SKM-1 treated with dmso at 0.1 percent for 144 hours (cell line): ENCODE measurements around the gene ISG20L2.

Source experiments
- DNase-seq: peaks from one replicate; lab custom pipeline; 2025; ENCODE audit not compliant: unreplicated experiment; lab: John Stamatoyannopoulos, UW

ISG20L2 gene

GRCh38 chr1:156691665-156692440 is 36.7 kb downstream of the ISG20L2 start:
- DNase-seq, result peak; percentile 41

DNA sequence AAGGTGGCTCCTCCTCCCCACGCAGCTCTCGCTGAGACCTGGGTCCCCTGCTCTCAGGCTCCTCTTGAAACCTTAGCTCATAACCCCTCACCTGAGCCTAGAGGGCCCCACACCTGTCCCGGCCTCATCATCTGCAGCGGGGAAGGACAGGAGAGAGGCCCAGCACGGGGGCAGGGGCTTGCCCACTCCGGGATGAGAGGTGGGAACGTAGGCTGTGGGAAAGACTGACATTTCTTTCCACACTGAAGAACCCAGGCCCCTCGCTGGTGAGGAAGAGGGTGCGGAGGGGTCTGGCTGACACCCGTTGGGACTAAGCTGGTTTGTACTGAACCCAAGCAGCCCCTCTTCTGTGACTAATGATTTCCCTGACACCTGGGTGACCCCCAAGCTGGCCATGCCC is 37.4 kb downstream of the ISG20L2 start:
- no peak for DNase-seq

DNA sequence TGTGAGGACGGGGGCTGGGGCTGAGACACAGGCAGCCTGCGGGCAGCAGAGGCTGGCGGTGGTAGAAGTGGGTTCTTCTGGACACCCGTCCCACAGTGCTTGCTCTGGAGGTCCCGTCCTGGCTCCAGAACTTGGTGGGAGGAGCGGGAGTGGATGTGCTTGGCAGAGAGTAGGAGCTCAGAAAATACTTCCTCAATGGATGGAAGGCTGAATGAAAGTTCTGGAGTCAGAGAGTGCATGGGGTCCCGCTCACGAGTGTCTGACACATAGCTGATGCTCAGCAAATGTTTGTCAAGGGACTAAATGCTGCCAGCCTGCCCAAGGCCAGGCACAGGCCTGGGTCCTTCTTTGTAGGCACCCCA is 37.9 kb downstream of the ISG20L2 start:
- no peak for DNase-seq

- no peak for DNase-seq
Measured at GRCh38 chr1:156689953-156690674, 38.5 kb downstream of the ISG20L2 start.

DNA sequence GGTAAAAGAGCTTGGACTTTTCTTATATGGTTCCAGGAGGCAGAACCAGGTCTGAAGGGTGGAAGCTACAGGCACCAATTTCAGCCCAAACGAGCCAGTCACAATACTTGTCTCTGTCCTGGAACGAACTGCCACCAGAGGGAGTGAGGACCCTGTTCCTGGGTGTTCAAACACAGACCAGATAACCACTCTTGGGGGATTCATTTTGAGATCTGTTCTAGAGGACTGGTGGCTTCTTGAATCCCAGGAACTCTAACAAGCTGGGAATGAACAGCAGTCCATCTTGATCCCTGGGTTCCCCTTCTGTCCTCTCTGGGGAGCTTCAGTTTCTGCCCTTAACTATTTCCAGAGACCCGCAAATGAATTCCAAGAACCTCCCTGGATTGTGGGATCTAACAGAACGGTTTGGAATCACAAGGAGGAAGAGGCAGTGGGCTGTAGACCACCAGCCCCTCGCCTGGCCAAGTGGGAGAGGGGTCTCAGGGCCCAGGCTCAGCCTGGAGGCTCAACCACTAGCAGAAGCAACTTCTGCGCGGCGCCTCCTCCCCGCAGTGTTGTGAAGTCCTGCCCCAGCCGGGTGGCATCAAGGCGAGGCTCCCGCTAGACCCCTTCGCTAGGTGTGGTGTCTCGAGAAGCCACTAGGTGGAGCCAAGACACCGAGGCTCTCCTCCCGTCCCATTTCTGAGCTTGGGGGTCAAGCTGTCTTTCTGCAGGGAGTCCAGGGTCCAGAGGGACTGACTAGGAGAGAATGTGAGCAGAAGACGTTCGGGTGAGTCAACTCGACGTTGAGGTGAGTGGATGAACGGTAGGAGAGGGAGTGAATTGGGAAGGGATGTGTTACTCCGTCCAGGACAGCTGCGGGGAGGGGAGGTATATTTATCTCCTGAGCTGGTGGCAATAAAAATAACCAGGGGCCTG is 39.3 kb downstream of the ISG20L2 start:
- peak; percentile 94 for DNase-seq

DNA sequence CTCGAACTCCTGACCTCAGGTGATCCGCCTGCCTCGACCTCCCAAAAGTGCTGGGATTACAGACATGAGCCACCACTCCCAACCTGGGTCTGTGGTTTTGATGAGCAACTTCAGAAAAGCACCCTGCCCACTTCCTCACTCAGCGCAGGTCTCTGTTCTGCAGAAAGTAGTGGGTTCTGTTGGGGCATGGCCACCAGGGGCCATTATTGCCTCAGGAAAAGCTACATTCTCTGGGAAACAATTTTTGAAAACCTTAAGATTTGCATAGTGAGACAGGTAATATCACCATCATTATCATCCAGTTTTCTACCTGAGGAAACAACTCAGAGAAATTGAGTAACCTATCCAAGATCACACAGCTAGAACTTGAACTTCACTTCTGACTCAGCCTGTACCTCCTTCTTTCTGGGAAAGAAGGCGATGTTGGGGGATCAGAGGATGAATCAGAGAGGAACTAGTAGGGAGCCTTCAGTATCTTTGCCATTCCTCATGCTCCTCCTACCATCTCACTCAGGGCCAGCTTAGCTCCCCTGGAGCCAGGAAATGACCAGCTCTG is 44.3 kb downstream of the ISG20L2 start:
- peak; percentile 42 for DNase-seq

- no peak for DNase-seq
Measured at GRCh38 chr1:156682166-156682890, 46.2 kb downstream of the ISG20L2 start.

DNA sequence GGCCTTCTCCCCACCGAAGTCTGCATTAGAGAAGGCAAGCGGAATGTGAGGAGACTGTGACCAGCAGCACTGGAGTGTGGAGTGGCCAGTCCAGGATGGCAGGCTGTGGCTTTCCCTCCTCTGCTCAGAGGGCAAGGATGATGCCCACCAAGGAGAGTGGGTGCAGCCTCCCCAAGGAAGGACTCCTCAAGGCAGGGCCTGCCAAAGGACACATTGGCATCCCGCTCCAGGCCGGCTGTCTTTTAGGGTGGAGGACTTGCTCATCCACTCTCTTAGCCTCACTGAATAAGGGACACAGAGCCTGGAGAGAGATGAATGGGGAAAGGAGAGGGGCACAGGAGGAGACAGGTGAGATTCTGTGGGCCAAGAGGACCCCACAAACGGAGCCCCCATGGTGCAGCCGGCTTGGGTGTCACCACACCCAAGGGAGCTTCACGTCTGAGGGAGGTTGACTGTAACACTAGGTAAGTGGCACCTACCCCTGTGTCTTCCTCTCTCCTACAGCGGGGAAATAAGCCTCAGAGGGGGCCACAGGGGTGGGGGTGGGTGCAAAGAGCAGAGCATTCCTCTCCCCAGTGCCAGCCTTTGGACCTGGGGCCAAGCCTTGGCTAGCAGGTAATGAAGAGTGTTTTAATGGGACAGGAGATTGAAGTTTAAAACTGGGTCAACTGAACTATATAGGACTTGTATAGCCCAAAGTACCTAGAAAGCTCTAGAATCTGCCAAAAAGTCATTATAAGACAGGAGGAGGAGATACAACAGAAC is 47.2 kb downstream of the ISG20L2 start:
- DNase-seq, result no peak

GRCh38 chr1:156680056-156680455 is 48.5 kb downstream of the ISG20L2 start:
- DNase-seq, result no peak

- peak; percentile 53 for DNase-seq
Measured at GRCh38 chr1:156677616-156678596, 50.7 kb downstream of the ISG20L2 start.

GRCh38 chr1:156676820-156677615 is 51.5 kb downstream of the ISG20L2 start, which contains the start of gene NES:
Gene NES, minus strand, starts transcription at chr1:156677407. Its CDS starts 143 bp downstream, at chr1:156677264.
- no peak for DNase-seq

- DNase-seq, result no peak
Measured at GRCh38 chr1:156676114-156676819, 52.3 kb downstream of the ISG20L2 start.

DNA sequence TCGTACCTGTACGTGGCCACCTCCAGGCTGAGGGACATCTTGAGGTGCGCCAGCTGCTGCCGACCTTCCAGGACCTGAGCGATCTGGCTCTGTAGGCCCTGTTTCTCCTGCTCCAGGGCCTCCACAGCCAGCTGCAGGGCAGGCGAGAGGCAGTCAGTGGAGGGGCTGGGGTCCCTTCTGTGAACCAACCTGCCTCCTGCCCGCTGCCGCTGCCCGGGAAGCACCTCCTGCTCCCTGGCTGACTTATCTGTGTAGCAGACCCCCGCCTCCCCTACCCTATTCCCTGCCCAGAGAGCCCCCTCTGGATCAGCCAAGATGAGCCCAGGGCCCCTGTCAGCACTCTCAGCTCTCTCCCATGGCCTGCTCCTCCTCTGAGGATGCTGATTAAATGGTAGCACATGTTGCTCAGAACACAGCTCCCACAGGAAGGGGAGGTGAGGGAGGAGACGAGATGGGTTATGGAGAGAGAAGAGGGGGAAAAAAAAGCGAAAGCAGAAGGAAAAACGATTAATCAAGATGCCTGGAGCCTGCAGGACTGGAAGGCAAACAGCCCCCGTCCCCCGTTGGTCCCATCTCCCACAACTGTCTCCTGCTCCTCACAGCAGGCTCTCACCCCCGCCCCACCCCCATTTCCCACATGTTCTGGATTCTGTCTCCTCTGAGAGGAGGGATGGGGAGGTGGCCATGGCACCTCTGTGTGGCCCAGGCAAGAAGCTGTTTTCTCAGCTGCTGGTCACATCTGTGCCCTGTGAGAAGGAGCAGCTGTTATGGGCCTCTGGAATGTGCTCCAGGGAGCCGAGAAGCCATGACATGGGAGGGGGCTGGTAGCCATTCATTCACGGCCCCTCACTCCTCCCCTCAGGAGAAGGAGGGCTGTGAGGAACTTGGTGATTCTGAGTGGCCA is 53.1 kb downstream of the ISG20L2 start:
- DNase-seq, result no peak

- no peak for DNase-seq
Measured at GRCh38 chr1:156673387-156674121, 55.0 kb downstream of the ISG20L2 start.
